Gastroesophageal sphincter (tissue), 3 donors: ENCODE measurements around the gene TMC6.

Experiments used
- EP300 ChIP-seq: sonication (generic); formaldehyde crosslinking; IDR thresholded peaks from one replicate; pipeline ENCODE4 v1.6.1; 2017; ENCODE audit warnings: antibody characterized with exemption, mild to moderate bottlenecking
- POLR2A ChIP-seq, 2 donors: fragments of 450-650 bp; IDR thresholded peaks; one replicate each; pipeline ENCODE4 v1.6.1; 2017; ENCODE audit warnings: antibody characterized with exemption in 2 of 2, mild to moderate bottlenecking in 2 of 2, moderate library complexity in 1 of 2
- POLR2AphosphoS5 ChIP-seq: sonication (generic); formaldehyde crosslinking; IDR thresholded peaks from one replicate; pipeline ENCODE4 v1.6.1; 2017; ENCODE audit warnings: antibody characterized with exemption
- TF ChIP-seq, protein P1 (sequence below), 4 experiments: fragments of 200-600 bp in 2 of 4; fragments of 450-650 bp in 2 of 4; sonication (generic) in 1 of 4; IDR thresholded peaks; one replicate each; pipeline ENCODE4 v1.5.1; 2017 to 2019; ENCODE audit warnings: antibody characterized with exemption in 4 of 4, mild to moderate bottlenecking in 2 of 4, moderate library complexity in 2 of 4

- TF ChIP-seq, protein P1, sequence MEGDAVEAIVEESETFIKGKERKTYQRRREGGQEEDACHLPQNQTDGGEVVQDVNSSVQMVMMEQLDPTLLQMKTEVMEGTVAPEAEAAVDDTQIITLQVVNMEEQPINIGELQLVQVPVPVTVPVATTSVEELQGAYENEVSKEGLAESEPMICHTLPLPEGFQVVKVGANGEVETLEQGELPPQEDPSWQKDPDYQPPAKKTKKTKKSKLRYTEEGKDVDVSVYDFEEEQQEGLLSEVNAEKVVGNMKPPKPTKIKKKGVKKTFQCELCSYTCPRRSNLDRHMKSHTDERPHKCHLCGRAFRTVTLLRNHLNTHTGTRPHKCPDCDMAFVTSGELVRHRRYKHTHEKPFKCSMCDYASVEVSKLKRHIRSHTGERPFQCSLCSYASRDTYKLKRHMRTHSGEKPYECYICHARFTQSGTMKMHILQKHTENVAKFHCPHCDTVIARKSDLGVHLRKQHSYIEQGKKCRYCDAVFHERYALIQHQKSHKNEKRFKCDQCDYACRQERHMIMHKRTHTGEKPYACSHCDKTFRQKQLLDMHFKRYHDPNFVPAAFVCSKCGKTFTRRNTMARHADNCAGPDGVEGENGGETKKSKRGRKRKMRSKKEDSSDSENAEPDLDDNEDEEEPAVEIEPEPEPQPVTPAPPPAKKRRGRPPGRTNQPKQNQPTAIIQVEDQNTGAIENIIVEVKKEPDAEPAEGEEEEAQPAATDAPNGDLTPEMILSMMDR (IDR thresholded peaks at IDR 0.05): no peak
- TF ChIP-seq POLR2AphosphoS5 (no peak), POLR2A (IDR thresholded peaks at IDR 0.05) (no peak), EP300 (no peak)
These were observed 53.0 kb downstream of the TMC6 start for GRCh38 chr17:78075545-78075944.
